Measurements from ENCODE around the gene CRLF2.
"Not testable (repeated sequence)": the region's sequence is repeated elsewhere in the genome, so short reads cannot be mapped to it uniquely, and the experiment has no call there.

CRLF2 gene

GRCh38 chrX:1212532-1212931, at the start of gene CRLF2:
Gene CRLF2, minus strand, starts transcription at chrX:1212649. Its CDS starts 15 bp downstream, at chrX:1212634.
- DNase-seq: peak; percentile 49

- DNase-seq: not testable (repeated sequence)
Observed at GRCh38 chrX:1261771-1262170, 49.3 kb upstream of the CRLF2 start.

- DNase-seq: no peak
Observed at GRCh38 chrX:1261285-1261684, 48.8 kb upstream of the CRLF2 start.

- DNase-seq: no peak
Observed at GRCh38 chrX:1252861-1253260, 40.4 kb upstream of the CRLF2 start.

GRCh38 chrX:1249101-1249887, 36.8 kb upstream of the CRLF2 start:
- peak; percentile 98 for DNase-seq

GRCh38 chrX:1248331-1249061, 36.0 kb upstream of the CRLF2 start:
- DNase-seq: peak; percentile 66

GRCh38 chrX:1246816-1247215, 34.4 kb upstream of the CRLF2 start:
- DNase-seq: peak; percentile 84

GRCh38 chrX:1244164-1245076, 32.0 kb upstream of the CRLF2 start:
- peak; percentile 61 for DNase-seq

GRCh38 chrX:1242891-1243402, 30.5 kb upstream of the CRLF2 start:
- DNase-seq: no peak

GRCh38 chrX:1240551-1240950, 28.1 kb upstream of the CRLF2 start:
- not testable (repeated sequence) for DNase-seq

- DNase-seq: peak; percentile 81
Observed at GRCh38 chrX:1239681-1240142, 27.3 kb upstream of the CRLF2 start.

- peak; percentile 56 for DNase-seq
Observed at GRCh38 chrX:1231850-1232465, 19.5 kb upstream of the CRLF2 start.

GRCh38 chrX:1228101-1228500, 15.7 kb upstream of the CRLF2 start:
- not testable (repeated sequence) for DNase-seq

GRCh38 chrX:1226249-1226648, 13.8 kb upstream of the CRLF2 start:
- DNase-seq: no peak

GRCh38 chrX:1224954-1225353, 12.5 kb upstream of the CRLF2 start:
- DNase-seq: peak; percentile 50

- no peak for DNase-seq
Observed at GRCh38 chrX:1223242-1223600, 10.8 kb upstream of the CRLF2 start.

- no peak for DNase-seq
Observed at GRCh38 chrX:1222531-1223241, 10.2 kb upstream of the CRLF2 start.

GRCh38 chrX:1221296-1221845, 8.9 kb upstream of the CRLF2 start:
- no peak for DNase-seq

- DNase-seq: no peak
Observed at GRCh38 chrX:1218286-1218685, 5.8 kb upstream of the CRLF2 start.

GRCh38 chrX:1215123-1215823, 2.8 kb upstream of the CRLF2 start:
- DNase-seq: peak; percentile 57

- no peak for DNase-seq
Observed at GRCh38 chrX:1213971-1214370, 1.5 kb upstream of the CRLF2 start.
